Stimulated activated CD8-positive, alpha-beta memory T cell treated with anti-CD3 and anti-CD28 coated beads, Interleukin-7, amount 100 ng/mL, for 24 hours (primary cell): Measurements from ENCODE around the gene ARFGAP2.

Source experiments
- DNase-seq: peaks from one replicate; pipeline ENCODE4 v3.0.0-alpha.2; 2020; ENCODE audit warnings: low read depth

ARFGAP2 gene

GRCh38 chr11:47171061-47171838, 5.4 kb downstream of the ARFGAP2 start:
- DNase-seq: no peak

GRCh38 chr11:47166368-47166767, 10.3 kb downstream of the ARFGAP2 start:
- DNase-seq: no peak

- DNase-seq: no peak
These were observed 11.3 kb downstream of the ARFGAP2 start for GRCh38 chr11:47165253-47165840.

- no peak for DNase-seq
These were observed 12.4 kb downstream of the ARFGAP2 start for GRCh38 chr11:47164321-47164720.

DNA sequence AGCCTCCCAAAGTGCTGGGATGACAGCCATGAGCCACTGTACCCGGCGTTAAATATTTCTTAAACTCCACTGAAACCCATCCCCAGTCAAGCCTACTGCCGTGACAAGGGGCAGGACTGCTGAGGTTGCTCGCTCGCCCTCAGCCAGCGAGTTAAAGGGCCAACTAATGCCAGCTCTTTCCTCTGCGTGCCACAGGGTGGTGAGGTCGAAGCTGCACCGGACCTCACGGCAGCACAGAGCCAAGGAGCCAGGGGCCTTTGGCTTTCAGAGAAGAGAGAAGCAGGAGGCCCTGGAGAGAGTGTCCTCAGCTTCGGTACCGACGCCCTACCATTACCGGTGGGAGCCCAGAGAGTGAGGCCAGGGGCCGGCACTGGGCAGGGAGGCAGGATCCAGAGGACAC, 12.8 kb downstream of the ARFGAP2 start:
- no peak for DNase-seq

- no peak for DNase-seq
These were observed 13.5 kb downstream of the ARFGAP2 start for GRCh38 chr11:47163193-47163592.

GRCh38 chr11:47162426-47162825, 14.3 kb downstream of the ARFGAP2 start:
- no peak for DNase-seq

DNA sequence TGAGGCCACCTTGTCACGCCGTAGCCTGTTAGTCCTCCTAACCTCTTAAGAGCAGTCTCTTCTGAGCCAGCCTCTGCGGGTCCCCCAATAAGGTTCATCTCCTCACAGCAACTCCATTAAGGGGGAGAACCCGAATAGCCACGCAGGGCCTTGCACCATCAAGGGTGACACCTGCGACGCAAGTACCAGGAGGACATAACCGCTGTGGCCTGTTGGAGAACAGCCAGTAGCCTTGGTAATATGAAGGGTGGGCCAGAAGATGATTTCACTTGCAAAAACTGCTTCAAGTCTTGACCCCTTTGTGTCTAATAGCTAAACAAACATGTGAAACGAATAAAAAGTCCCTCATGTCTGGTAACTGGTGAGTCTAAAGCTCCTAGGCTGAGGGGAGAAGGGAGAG, 14.8 kb downstream of the ARFGAP2 start:
- DNase-seq: no peak

DNA sequence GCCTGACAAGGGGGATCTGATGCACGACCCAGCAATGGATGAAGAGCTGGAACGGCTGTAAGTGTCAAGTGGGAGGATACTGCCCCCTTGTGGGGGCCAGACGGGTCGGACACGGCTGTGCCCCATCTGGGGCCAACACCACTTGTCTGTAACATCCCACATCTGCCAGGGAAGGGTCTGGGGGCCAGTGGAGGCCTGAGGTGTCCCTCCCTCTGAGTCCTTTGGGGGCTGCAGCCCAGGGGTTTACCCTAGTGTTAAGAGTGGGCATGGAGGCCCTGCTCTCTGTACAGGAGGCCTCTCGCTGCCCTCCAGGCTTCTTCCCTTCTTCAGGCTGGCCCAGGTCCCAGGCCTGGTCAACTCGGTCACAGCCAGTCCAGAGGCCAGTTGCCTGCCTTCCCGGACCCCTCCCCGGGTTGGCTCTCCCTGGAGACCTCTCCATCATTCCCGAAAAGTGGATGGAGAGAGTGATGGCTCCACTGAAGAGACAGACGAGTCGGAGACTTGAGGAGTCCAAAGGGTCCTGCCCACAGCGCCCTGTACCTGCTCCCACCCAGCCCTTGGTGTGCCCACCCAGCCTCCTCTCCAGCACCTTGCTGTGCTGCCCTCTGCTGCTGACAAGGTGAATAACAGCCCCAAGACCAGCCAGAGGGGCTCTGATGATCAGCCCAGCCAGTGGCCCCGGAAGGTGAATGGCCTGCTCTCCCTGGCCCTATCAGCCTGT, 15.4 kb downstream of the ARFGAP2 start:
- DNase-seq: peak; percentile 18

DNA sequence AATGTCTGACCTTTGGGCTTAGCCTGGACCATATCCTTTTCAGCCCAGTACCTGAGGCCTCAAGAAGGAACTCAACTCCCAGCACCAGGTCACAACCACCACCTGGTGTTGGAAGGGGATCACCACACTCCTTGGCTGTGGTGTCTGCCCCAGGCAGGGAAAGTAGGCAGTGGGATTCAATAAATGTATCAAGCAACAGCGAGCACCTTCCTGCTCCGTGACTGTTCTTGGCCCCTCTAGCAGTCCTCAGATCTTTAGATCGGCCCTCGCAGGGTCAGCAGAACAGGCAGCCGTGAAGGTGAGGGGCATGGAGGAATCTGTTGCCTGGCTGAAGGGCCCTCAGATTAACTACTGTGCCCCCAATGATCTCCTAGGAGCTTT, 15.9 kb downstream of the ARFGAP2 start:
- no peak for DNase-seq

DNA sequence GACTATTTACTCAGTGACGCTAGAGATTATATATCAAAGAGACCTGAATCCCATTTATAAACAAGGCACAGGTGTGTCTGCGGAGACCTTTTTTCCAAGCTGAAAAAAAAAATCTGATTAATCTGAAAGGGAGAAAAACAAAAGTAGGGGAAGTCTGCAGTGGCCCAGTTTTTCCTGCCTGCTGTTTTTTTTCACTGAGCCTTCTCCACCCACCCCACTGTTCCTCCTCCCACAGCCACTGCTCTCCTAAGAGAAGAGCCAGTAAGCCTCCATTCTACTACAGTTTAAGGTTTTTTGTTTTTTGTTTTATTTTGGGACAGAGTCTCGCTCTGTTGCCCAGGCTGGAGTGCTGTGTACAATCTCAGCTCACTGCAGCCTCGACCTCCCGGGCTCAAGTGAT, 18.4 kb downstream of the ARFGAP2 start:
- no peak for DNase-seq

GRCh38 chr11:47157805-47158204, 18.9 kb downstream of the ARFGAP2 start:
- no peak for DNase-seq

GRCh38 chr11:47156951-47157350, 19.7 kb downstream of the ARFGAP2 start:
- DNase-seq: no peak

DNA sequence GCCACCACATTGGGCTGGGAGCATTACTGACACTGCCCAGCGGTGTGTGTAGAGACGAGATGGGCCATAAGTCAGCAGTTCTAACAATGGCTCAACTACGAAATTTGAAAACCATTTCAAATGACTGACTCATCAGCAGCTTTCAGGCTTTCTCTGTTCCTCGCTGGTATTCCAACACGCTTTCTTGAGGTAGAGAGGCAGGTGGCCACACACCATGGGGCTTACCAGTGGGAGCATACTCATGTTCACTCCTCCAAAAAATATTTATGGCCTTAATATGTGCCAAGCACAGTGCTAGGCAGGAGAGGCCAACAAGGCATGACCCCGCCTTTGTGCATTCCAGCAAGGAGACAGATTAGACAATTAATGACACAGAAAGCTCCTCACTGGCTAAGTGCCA, 20.3 kb downstream of the ARFGAP2 start:
- DNase-seq: no peak

DNA sequence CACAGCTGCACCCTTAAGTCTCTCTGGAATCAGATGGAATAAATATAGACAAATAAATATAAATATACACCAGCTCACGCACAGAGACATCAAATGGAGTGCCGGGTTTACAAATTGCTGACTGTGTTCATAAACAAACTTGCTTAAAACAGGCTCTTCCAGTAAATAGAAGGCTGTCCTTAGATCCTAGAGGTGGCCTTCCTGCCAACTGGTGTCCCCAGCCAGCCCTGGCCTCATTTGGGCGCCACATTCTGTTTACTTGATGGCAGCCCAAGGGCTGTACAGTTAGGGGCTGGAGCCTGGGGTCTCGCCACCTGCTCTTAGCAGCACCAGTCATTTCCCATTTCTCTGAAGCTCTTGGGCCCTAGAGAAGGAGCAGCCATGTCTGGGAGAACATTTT, 20.8 kb downstream of the ARFGAP2 start:
- no peak for DNase-seq

DNA sequence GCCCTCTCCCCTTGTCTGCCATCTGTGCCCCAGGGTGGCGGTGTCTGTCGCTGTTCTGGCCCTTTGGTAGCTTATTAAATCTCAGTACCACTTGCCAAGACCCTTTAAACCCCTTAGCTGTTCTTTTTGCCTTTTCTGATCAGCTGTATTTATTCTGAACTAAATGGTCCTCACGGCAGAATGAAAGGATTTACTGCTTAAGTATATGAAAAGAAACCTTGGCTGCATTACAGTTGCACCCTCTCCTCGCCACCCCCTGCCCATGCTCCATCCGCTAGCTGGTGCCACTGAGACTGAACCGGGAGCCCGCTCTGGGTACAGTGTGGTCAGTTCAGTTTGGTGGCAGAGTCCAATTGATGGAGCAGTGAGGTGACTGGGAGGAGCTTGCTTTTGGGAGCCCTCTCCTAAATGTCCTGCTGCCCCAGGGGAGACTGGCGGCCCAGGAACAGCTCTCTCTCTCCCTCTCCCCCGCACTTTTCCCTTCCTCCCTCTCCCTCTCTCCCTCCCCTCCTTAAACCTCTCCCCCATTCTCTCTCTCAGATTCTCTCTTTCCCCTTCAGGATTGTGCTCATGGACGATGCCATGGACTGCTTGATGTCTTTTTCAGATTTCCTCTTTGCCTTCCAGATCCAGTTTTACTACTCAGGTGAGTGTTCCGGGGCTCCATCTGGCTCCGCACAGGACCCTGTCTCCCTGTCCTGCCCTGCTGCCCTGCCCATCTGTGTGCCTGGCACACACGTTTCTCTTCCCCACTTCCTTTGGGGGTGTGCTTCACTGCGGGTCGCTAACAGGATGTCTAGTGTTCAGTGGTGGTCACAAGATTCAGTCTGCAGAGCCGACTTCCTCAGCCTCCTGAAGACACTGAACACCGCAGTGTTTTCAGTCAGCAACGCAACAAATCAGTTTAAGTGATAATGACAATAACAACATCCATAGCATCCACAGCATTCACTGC, 21.8 kb downstream of the ARFGAP2 start:
- DNase-seq: no peak

- DNase-seq: peak; percentile 15
These were observed 23.4 kb downstream of the ARFGAP2 start for GRCh38 chr11:47152953-47153950.

GRCh38 chr11:47152126-47152952, 24.3 kb downstream of the ARFGAP2 start:
- no peak for DNase-seq

DNA sequence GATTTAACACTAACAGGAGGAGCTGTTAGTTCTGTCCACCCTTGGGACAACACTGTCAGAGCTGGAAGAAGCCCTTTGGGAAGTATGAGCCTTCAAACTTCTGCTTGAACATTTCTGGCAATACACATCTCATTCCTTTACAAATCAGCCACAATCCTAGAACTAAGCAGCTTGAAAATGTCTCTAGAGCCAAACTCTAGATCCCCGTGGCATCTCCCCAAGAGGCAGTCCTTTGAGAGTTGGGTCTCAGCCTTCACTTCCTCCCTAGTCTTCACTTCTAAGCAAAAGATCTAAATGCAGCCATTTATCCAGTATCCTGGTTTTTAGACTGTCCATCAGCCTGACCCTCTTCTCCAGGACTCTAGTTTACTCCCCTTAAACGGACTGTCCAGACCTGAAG, 26.9 kb downstream of the ARFGAP2 start:
- DNase-seq: no peak
